GM12891 (cell line): ENCODE measurements around the gene C10orf71.

Source experiments
- PAX5 ChIP-seq: IDR thresholded peaks from 2 replicates; pipeline ENCODE4 v1.6.1; 2011; ENCODE audit warnings: low read length, moderate library complexity, mild to moderate bottlenecking; ENCODE audit not compliant: insufficient read depth, severe bottlenecking
- POLR2A ChIP-seq: IDR thresholded peaks from 2 replicates; pipeline ENCODE4 v1.6.1; 2011; ENCODE audit warnings: low read depth, low read length, control low read depth
- POLR2AphosphoS5 ChIP-seq: IDR thresholded peaks from 2 replicates; pipeline ENCODE4 v1.6.1; 2011; ENCODE audit warnings: low read depth, low read length, control low read depth
- SPI1 ChIP-seq: IDR thresholded peaks from 2 replicates; pipeline ENCODE4 v1.6.1; 2011; ENCODE audit warnings: low read depth, low read length, control low read depth
- TAF1 ChIP-seq: IDR thresholded peaks from 2 replicates; pipeline ENCODE4 v1.6.1; 2011; ENCODE audit warnings: low read depth, low read length, control low read depth

GRCh38 chr10:49368256-49368655, 69.3 kb downstream of the C10orf71 start:
- TF ChIP-seq TAF1: no peak
- no peak for TF ChIP-seq POLR2A
- TF ChIP-seq SPI1: no peak
- no peak for TF ChIP-seq POLR2AphosphoS5
- no peak for TF ChIP-seq PAX5
